GM12891 (cell line): Measurements from ENCODE around the gene MDM2.
A peak's percentile ranks its signal among the peaks of the same experiment; 100 is the strongest.

Experiments used
- PAX5 ChIP-seq: IDR thresholded peaks from 2 replicates; pipeline ENCODE4 v1.6.1; 2011; ENCODE audit warnings: low read length, moderate library complexity, mild to moderate bottlenecking; ENCODE audit not compliant: insufficient read depth, severe bottlenecking
- POLR2A ChIP-seq: IDR thresholded peaks from 2 replicates; pipeline ENCODE4 v1.6.1; 2011; ENCODE audit warnings: low read depth, low read length, control low read depth
- POLR2AphosphoS5 ChIP-seq: IDR thresholded peaks from 2 replicates; pipeline ENCODE4 v1.6.1; 2011; ENCODE audit warnings: low read depth, low read length, control low read depth
- POU2F2 ChIP-seq: IDR thresholded peaks from 2 replicates; pipeline ENCODE4 v1.6.1; 2011; ENCODE audit warnings: low read depth, mild to moderate bottlenecking, control low read depth, low read length, moderate library complexity
- SPI1 ChIP-seq: IDR thresholded peaks from 2 replicates; pipeline ENCODE4 v1.6.1; 2011; ENCODE audit warnings: low read depth, low read length, control low read depth
- TAF1 ChIP-seq: IDR thresholded peaks from 2 replicates; pipeline ENCODE4 v1.6.1; 2011; ENCODE audit warnings: low read depth, low read length, control low read depth

GRCh38 chr12:68823696-68824095 is 15.7 kb downstream of the MDM2 start:
- TF ChIP-seq POLR2A, result peak; percentile 64; the same call in 1 of the 2 replicates
- TF ChIP-seq POLR2AphosphoS5, result no peak
- no peak for TF ChIP-seq TAF1
- no peak for TF ChIP-seq POU2F2
- no peak for TF ChIP-seq SPI1
- TF ChIP-seq PAX5, result no peak
